CD14-positive monocyte (primary cell): ENCODE measurements around the gene AOX1. TPM values are rescaled to one million over a fixed set of nuclear protein-coding genes. Genes with fewer than 3 reads are reported as not detected.
A peak's percentile ranks its signal among the peaks of the same experiment; 100 is the strongest.

ENCODE experiments used
- DNase-seq, 3 donors: peaks; one replicate each; pipeline ENCODE4 v3.0.0-alpha.2; 2011 to 2022
- H2AFZ ChIP-seq: 2 replicates; pipeline ENCODE4 v1.6.0; 2012; ENCODE audit warnings: mild to moderate bottlenecking, low read depth, low read length, inconsistent platforms; ENCODE audit not compliant: insufficient read depth, poor library complexity, severe bottlenecking
- H3K27ac ChIP-seq, 2 donors: 1 replicate in 1 of 2; 2 replicates in 1 of 2; pipeline ENCODE4 v1.5.1; 2012 to 2013; ENCODE audit warnings: low read length in 2 of 2, control low read depth in 1 of 2, inconsistent platforms in 1 of 2, low read depth in 1 of 2, mild to moderate bottlenecking in 1 of 2
- H3K27me3 ChIP-seq, 2 donors: one replicate each; pipeline versions ENCODE4 v1.6.0 to v1.6.1; 2011 to 2013; ENCODE audit warnings: low read length in 2 of 2; ENCODE audit not compliant: control insufficient read depth in 2 of 2, insufficient read depth in 2 of 2
- H3K36me3 ChIP-seq, 2 donors: replicated peaks in 1 of 2; 1 replicate in 1 of 2; 2 replicates in 1 of 2; pipeline versions ENCODE4 v1.5.1 to v1.6.1; 2012 to 2013; ENCODE audit warnings: low read length in 2 of 2, control low read depth in 1 of 2, inconsistent platforms in 1 of 2, mild to moderate bottlenecking in 1 of 2; ENCODE audit not compliant: insufficient read depth in 2 of 2, control insufficient read depth in 1 of 2
- H3K4me1 ChIP-seq, 2 donors: 1 replicate in 1 of 2; 2 replicates in 1 of 2; pipeline versions ENCODE4 v1.5.1 to v1.6.1; 2012 to 2013; ENCODE audit warnings: low read length in 2 of 2, control low read depth in 1 of 2, inconsistent platforms in 1 of 2, mild to moderate bottlenecking in 1 of 2, moderate library complexity in 1 of 2; ENCODE audit not compliant: insufficient read depth in 2 of 2, control insufficient read depth in 1 of 2
- H3K4me2 ChIP-seq: replicated peaks from 2 replicates; pipeline ENCODE3; 2012; ENCODE audit warnings: low read length, moderate library complexity, mild to moderate bottlenecking; ENCODE audit not compliant: poor library complexity, severe bottlenecking; ENCODE audit errors: extremely low read depth
- H3K4me3 ChIP-seq, 3 experiments: fragments of 200-600 bp in 1 of 3; sonication (generic) in 1 of 3; replicated peaks in 1 of 3; 1 replicate in 2 of 3; 2 replicates in 1 of 3; pipeline ENCODE4 v1.5.1; 2011 to 2013; ENCODE audit warnings: low read length in 3 of 3, mild to moderate bottlenecking in 3 of 3, control low read depth in 2 of 3, low read depth in 2 of 3, inconsistent platforms in 1 of 3, moderate library complexity in 1 of 3
- H3K79me2 ChIP-seq: 2 replicates; pipeline ENCODE4 v1.6.0; 2012; ENCODE audit warnings: mild to moderate bottlenecking, control low read depth, inconsistent platforms, low read length, moderate library complexity; ENCODE audit not compliant: insufficient read depth
- H3K9ac ChIP-seq: 2 replicates; pipeline ENCODE4 v1.6.0; 2017; ENCODE audit warnings: low read length, mild to moderate bottlenecking; ENCODE audit not compliant: insufficient read depth, poor library complexity, severe bottlenecking
- H3K9me3 ChIP-seq, 2 donors: replicated peaks in 1 of 2; 1 replicate in 1 of 2; 2 replicates in 1 of 2; pipeline versions ENCODE4 v1.5.1 to v1.6.1; 2012 to 2013; ENCODE audit warnings: low read length in 2 of 2, control low read depth in 1 of 2; ENCODE audit not compliant: control insufficient read depth in 1 of 2, insufficient read depth in 1 of 2
- H4K20me1 ChIP-seq: 2 replicates; pipeline ENCODE4 v1.6.0; 2012; ENCODE audit warnings: mild to moderate bottlenecking, low read length, control low read depth, moderate library complexity; ENCODE audit not compliant: insufficient read depth
- H3K27ac Mint-ChIP-seq, 7 donors: one replicate each; pipeline ENCODE4 v1.8.0; 2020; ENCODE audit warnings: mild to moderate bottlenecking in 7 of 7, mixed read lengths in 7 of 7, moderate library complexity in 6 of 7, inconsistent platforms in 2 of 7
- H3K27me3 Mint-ChIP-seq, 3 donors: one replicate each; pipeline ENCODE4 v1.8.0; 2021 to 2022; ENCODE audit warnings: low read depth in 3 of 3, mild to moderate bottlenecking in 3 of 3, mixed read lengths in 3 of 3, moderate library complexity in 3 of 3, inconsistent platforms in 1 of 3
- H3K36me3 Mint-ChIP-seq, 2 donors: one replicate each; pipeline ENCODE4 v1.8.0; 2020; ENCODE audit warnings: mixed read lengths in 2 of 2, inconsistent platforms in 1 of 2, mild to moderate bottlenecking in 1 of 2
- H3K4me1 Mint-ChIP-seq: one replicate; pipeline ENCODE4 v1.8.0; 2020; ENCODE audit warnings: mild to moderate bottlenecking, mixed read lengths
- H3K4me3 Mint-ChIP-seq, 2 donors: one replicate each; pipeline ENCODE4 v1.8.0; 2020; ENCODE audit warnings: mild to moderate bottlenecking in 2 of 2, mixed read lengths in 2 of 2, moderate library complexity in 1 of 2
- H3K9me3 Mint-ChIP-seq, 7 donors: one replicate each; pipeline ENCODE4 v1.8.0; 2020 to 2022; ENCODE audit warnings: mixed read lengths in 7 of 7, mild to moderate bottlenecking in 6 of 7, moderate library complexity in 6 of 7, inconsistent platforms in 2 of 7
- CTCF ChIP-seq: fragments of 200-600 bp; IDR thresholded peaks from one replicate; pipeline ENCODE4 v1.8.0; 2022; ENCODE audit warnings: antibody characterized with exemption, mild to moderate bottlenecking
- WGBS: methylation state at CpG from one replicate; pipeline ENCODE4 v1.1.5; 2013; ENCODE audit warnings: missing lambda C conversion rate; ENCODE audit not compliant: insufficient coverage; 5-methylcytosine and 5-hydroxymethylcytosine counted together
- intact Hi-C, 2 donors: fragments of 100-400 bp; cut with micrococcal nuclease; formaldehyde crosslinking; loops; one replicate each; pipeline versions ENCODE4 v1.15.0 to v1.15.1; 2023
- polyA plus RNA-seq, 3 donors: library from polyadenylated mRNA; depleted of rRNA in 1 of 3; unstranded in 2 of 3; stranded (reverse) in 1 of 3; fragments of 300-500 nt in 2 of 3; fragments of >200 nt in 1 of 3; fragmentation: Illumina TruSeq in 2 of 3; gene quantifications; 1 replicate in 2 of 3; 2 replicates in 1 of 3; pipeline ENCODE4 v1.2.3, GENCODE V29; 2012 to 2021

AOX1 gene
- polyA plus RNA-seq, 3 donors: 0.16 TPM; not detected in 2

DNA sequence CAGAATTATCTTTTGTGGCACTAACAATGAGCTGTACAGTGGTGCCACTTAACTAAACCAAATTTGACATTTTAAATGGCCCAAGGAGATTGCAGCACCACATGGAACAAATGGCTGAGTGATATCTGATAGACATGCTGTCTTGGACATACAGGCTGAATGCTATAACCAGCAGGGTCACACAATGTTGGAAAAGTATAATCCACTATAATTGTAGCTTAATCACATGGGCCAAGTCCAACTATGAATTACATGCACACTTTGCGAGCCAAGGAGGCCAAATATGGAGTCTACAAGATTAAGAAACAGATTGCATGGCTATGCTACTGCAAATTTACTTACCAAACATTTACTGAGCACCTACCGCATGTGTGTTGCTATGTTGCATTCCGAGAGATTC, 69.0 kb downstream of the AOX1 start:
- intact Hi-C loops: no loop called here
- Histone ChIP-seq H3K9ac (no peak overlapping the region), H4K20me1 (no peaks in the 10 kb centered on the region), H3K79me2 (no peaks in the 10 kb centered on the region), H3K4me2 (no peak overlapping the region), H3K27ac (no peak overlapping the region), H3K27me3 (no peaks in the 10 kb centered on the region), H3K9me3 (no peaks in the 10 kb centered on the region), H2AFZ (peak overlapping the region; percentile 45), H3K4me1 (peaks cover 7 to 12% of the 10 kb centered on the region in 2 donors), H3K4me3 (no peak overlapping the region), H3K36me3 (no peaks in the 10 kb centered on the region)
- 100% methylated on average over 1 of the region's 3 CpGs for WGBS
- H3K36me3 Mint-ChIP-seq: no peaks in the 10 kb centered on the region
- H3K4me3 Mint-ChIP-seq: no peak overlapping the region
- no peak for TF ChIP-seq CTCF
- H3K27ac Mint-ChIP-seq: no peak overlapping the region
- peaks cover 0 to 3% (median 0%) of the 10 kb centered on the region in 7 donors for H3K9me3 Mint-ChIP-seq
- no peak for DNase-seq
- peaks cover 11% of the 10 kb centered on the region for H3K4me1 Mint-ChIP-seq
- peaks cover 0 to 1% (median 0%) of the 10 kb centered on the region in 3 donors for H3K27me3 Mint-ChIP-seq

DNA sequence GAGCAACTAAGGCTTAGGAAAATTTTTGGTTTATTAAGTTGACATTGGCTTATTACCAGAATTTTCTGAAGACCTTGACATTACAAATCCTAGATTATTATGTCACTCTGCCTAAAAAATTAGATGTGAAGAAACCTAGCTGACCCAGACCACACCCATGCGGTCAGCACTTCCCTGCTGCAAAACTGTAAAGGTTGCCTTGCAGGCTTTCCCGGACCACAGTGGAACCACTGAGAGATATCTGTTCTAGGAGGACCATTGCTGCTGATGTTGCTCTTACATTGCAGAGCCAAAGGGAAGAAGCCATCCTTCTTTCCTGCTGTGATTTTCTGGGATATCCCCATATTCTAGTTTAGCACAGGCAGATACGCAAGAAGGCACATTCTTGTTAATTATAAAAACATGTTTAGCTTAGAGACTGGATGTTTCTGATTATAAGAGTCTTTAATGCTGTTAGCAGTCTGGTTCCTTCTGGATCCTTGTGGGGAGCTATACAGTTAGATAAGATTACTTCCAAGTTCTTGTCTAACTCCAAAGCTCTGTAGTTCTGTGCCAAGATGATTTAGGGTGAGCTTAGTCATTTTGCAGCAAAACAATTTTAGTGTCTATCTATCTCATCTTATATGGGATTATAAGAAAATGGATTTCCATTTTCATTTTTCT, 70.2 kb downstream of the AOX1 start:
- Histone ChIP-seq H3K36me3 (no peaks in the 10 kb centered on the region), H3K4me3 (no peak overlapping the region), H4K20me1 (no peaks in the 10 kb centered on the region), H3K27ac (no peak overlapping the region), H2AFZ (no peak overlapping the region), H3K79me2 (no peaks in the 10 kb centered on the region), H3K27me3 (no peaks in the 10 kb centered on the region), H3K9me3 (no peaks in the 10 kb centered on the region), H3K4me2 (no peak overlapping the region), H3K4me1 (peaks cover 7 to 12% of the 10 kb centered on the region in 2 donors), H3K9ac (no peak overlapping the region)
- no peaks in the 10 kb centered on the region for H3K27me3 Mint-ChIP-seq
- no peak for TF ChIP-seq CTCF
- no peak for DNase-seq
- WGBS: 64% methylated on average over 2 of the region's 3 CpGs
- H3K9me3 Mint-ChIP-seq: peaks cover 0 to 3% (median 0%) of the 10 kb centered on the region in 7 donors
- H3K27ac Mint-ChIP-seq: peak overlapping the region in 1 of 7 donors; percentile 42
- H3K4me3 Mint-ChIP-seq: no peak overlapping the region
- no peaks in the 10 kb centered on the region for H3K36me3 Mint-ChIP-seq
- intact Hi-C loops: no loop called here
- peaks cover 11% of the 10 kb centered on the region for H3K4me1 Mint-ChIP-seq
